ENCODE measurements around the gene LRRC45. TPM values are rescaled to one million over a fixed set of nuclear protein-coding genes. Genes with fewer than 3 reads are reported as not detected.

The LRRC45 gene
- total and polyA plus RNA-seq, 2 of the 4 experiments (the other 2 are of a cell fraction): 7.2 to 10.2 TPM

GRCh38 chr17:82017612-82018151 is 5.4 kb upstream of the LRRC45 start:
- Histone ChIP-seq H2BK5ac (ENCODE audit: low read depth, low read length, poor library complexity, severe bottlenecking) (no peak overlapping the region), H3K56ac (ENCODE audit: extremely low read depth, insufficient read depth, low read length) (no peak overlapping the region), H3K27ac (ENCODE audit: insufficient read depth, low read length) (no peak overlapping the region), H3K79me1 (ENCODE audit: low read depth in 1 of 2, low read length in 2 of 2) (peaks cover 6 to 32% of the 10 kb centered on the region in 2 experiments; a peak in 3 of 4 replicates), H3K4ac (ENCODE audit: low read depth, low read length) (no peak overlapping the region), H3K4me1 (ENCODE audit: control insufficient read depth, insufficient read depth, low read length) (peaks cover 8% of the 10 kb centered on the region), H2BK20ac (ENCODE audit: low read depth, low read length) (no peak overlapping the region), H3K9ac (ENCODE audit: low read depth, low read length) (no peak overlapping the region), H4K20me1 (ENCODE audit: insufficient read depth, low read length) (peaks cover 24% of the 10 kb centered on the region), H3K9me3 (ENCODE audit: control insufficient read depth, insufficient read depth, low read length) (no peaks in the 10 kb centered on the region), H2AK5ac (ENCODE audit: low read depth, low read length) (no peak overlapping the region), H3K36me3 (ENCODE audit: control insufficient read depth, insufficient read depth, low read length) (peaks cover 6% of the 10 kb centered on the region; the same call in 1 of the 2 replicates), H3K9me1 (ENCODE audit: insufficient read depth, low read length) (no peaks in the 10 kb centered on the region), H4K5ac (ENCODE audit: low read depth, low read length) (no peak overlapping the region), H3K27me3 (ENCODE audit: control insufficient read depth, insufficient read depth, low read length) (no peaks in the 10 kb centered on the region), H3K18ac (ENCODE audit: low read depth, low read length) (no peak overlapping the region), H2AK9ac (replicated peaks; ENCODE audit: low read depth, low read length, poor library complexity) (peak overlapping the region; percentile 15), H2BK120ac (ENCODE audit: low read depth, low read length) (no peak overlapping the region), H3K4me2 (ENCODE audit: low read depth, low read length) (no peak overlapping the region), H3K14ac (replicated peaks; ENCODE audit: low read depth, low read length) (no peak overlapping the region), H2AFZ (replicated peaks; ENCODE audit: low read length, poor library complexity) (no peak overlapping the region), H3K4me3 (ENCODE audit: insufficient read depth, low read depth, low read length) (no peak overlapping the region), H2BK15ac (ENCODE audit: low read depth, low read length) (no peak overlapping the region), H4K8ac (ENCODE audit: low read depth in 2 of 2, low read length in 2 of 2) (no peak overlapping the region), H3K23ac (ENCODE audit: low read depth, low read length) (no peak overlapping the region), H4K91ac (ENCODE audit: insufficient read depth, low read depth, low read length) (no peak overlapping the region)
- ChIA-PET CTCF (no interaction called here), POLR2A (ENCODE audit: unreplicated experiment) (no interaction called here)
- no TSS peak for BruUV-seq (replicated peaks)
- DNase-seq (no peak), ATAC-seq (ENCODE audit: low read depth) (no peak)
- TF ChIP-seq FOS (IDR thresholded peaks at IDR 0.05; ENCODE audit: low read depth, low read length) (no peak), CHD1 (IDR thresholded peaks at IDR 0.05; ENCODE audit: low read depth, low read length) (no peak), BHLHE40 (IDR thresholded peaks at IDR 0.05; ENCODE audit: low read depth, low read length) (no peak), CEBPB (IDR thresholded peaks at IDR 0.05; ENCODE audit: low read depth, low read length) (no peak), MAZ (IDR thresholded peaks at IDR 0.05; ENCODE audit: borderline replicate concordance, low read depth, low read length) (no peak), NFE2L2 (IDR thresholded peaks at IDR 0.05; ENCODE audit: low read depth, low read length) (no peak), MAFK (IDR thresholded peaks at IDR 0.05; ENCODE audit: low read depth, low read length) (no peak), RAD21 (IDR thresholded peaks at IDR 0.05; ENCODE audit: low read length) (no peak), RCOR1 (IDR thresholded peaks at IDR 0.05; ENCODE audit: insufficient replicate concordance, low read length) (no peak), SMC3 (IDR thresholded peaks at IDR 0.05; ENCODE audit: low read depth, low read length) (no peak), MXI1 (IDR thresholded peaks at IDR 0.05; ENCODE audit: borderline replicate concordance, low read depth, low read length) (no peak), RFX5 (IDR thresholded peaks at IDR 0.05; ENCODE audit: low read depth, low read length) (no peak), CTCF (conservative IDR thresholded peaks at IDR 0.05; ENCODE audit: low read depth, low read length) (no peak), POLR2A (IDR thresholded peaks at IDR 0.05; ENCODE audit: low read depth, low read length) (no peak), USF2 (IDR thresholded peaks at IDR 0.05; ENCODE audit: low read depth, low read length) (no peak)
- TF ChIP-seq, protein P1, sequence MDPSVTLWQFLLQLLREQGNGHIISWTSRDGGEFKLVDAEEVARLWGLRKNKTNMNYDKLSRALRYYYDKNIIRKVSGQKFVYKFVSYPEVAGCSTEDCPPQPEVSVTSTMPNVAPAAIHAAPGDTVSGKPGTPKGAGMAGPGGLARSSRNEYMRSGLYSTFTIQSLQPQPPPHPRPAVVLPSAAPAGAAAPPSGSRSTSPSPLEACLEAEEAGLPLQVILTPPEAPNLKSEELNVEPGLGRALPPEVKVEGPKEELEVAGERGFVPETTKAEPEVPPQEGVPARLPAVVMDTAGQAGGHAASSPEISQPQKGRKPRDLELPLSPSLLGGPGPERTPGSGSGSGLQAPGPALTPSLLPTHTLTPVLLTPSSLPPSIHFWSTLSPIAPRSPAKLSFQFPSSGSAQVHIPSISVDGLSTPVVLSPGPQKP (IDR thresholded peaks at IDR 0.05; ENCODE audit: borderline replicate concordance, low read depth, low read length): no peak
- WGBS, 2 experiments (ENCODE audit: extremely low coverage in 2 of 2, insufficient read length in 1 of 2): 80% methylated on average over 3 of the region's 13 CpGs; no CpG with 5 or more reads in 1 of the 2 experiments
- in situ Hi-C loops (cut with MboI; ENCODE audit: low sequenced_read_pairs): loop anchor here (5.0 kb wide), 1 partner anchor 50 kb away; no protein-coding TSS in a partner anchor
- intact Hi-C loops (cut with micrococcal nuclease): no loop called here
- dilution Hi-C loops (cut with HindIII; ENCODE audit: low sequenced_read_pairs, unreplicated experiment): no loop called here

Measured in IMR-90 (cell line).